Muscle layer of duodenum (tissue), 2 donors: ENCODE results near the gene AMZ2.
"Not testable (repeated sequence)": the region's sequence is repeated elsewhere in the genome, so short reads cannot be mapped to it uniquely, and the experiment has no call there.

Experiments
- H3K27ac ChIP-seq: one replicate; pipeline ENCODE4 v1.7.0; 2013; ENCODE audit warnings: mild to moderate bottlenecking, low read length
- H3K27me3 ChIP-seq: one replicate; pipeline ENCODE4 v1.7.0; 2013; ENCODE audit warnings: low read depth, mild to moderate bottlenecking, control low read depth, low read length
- H3K36me3 ChIP-seq, 2 donors: one replicate each; pipeline ENCODE4 v1.7.0; 2013; ENCODE audit warnings: low read length in 2 of 2, control low read depth in 1 of 2, mild to moderate bottlenecking in 1 of 2; ENCODE audit not compliant: insufficient read depth in 2 of 2, control insufficient read depth in 1 of 2
- H3K4me1 ChIP-seq, 2 donors: one replicate each; pipeline ENCODE4 v1.7.0; 2013; ENCODE audit warnings: low read length in 2 of 2, mild to moderate bottlenecking in 2 of 2, control low read depth in 1 of 2, moderate library complexity in 1 of 2; ENCODE audit not compliant: insufficient read depth in 2 of 2, control insufficient read depth in 1 of 2
- H3K4me3 ChIP-seq, 2 donors: one replicate each; pipeline ENCODE4 v1.7.0; 2013; ENCODE audit warnings: low read length in 2 of 2, low read depth in 1 of 2, mild to moderate bottlenecking in 1 of 2
- H3K9me3 ChIP-seq, 2 donors: one replicate each; pipeline ENCODE4 v1.7.0; 2013; ENCODE audit warnings: low read length in 2 of 2, control low read depth in 1 of 2, mild to moderate bottlenecking in 1 of 2; ENCODE audit not compliant: control insufficient read depth in 1 of 2
- donor health status: healthy.

AMZ2 gene

GRCh38 chr17:68207651-68208253, 40.1 kb upstream of the AMZ2 start:
- Histone ChIP-seq H3K9me3 (no peaks in the 10 kb centered on the region), H3K27me3 (no peaks in the 10 kb centered on the region), H3K27ac (no peak overlapping the region), H3K4me3 (no peak overlapping the region), H3K4me1 (peaks cover 2 to 6% of the 10 kb centered on the region in 2 donors), H3K36me3 (no peaks in the 10 kb centered on the region)

DNA sequence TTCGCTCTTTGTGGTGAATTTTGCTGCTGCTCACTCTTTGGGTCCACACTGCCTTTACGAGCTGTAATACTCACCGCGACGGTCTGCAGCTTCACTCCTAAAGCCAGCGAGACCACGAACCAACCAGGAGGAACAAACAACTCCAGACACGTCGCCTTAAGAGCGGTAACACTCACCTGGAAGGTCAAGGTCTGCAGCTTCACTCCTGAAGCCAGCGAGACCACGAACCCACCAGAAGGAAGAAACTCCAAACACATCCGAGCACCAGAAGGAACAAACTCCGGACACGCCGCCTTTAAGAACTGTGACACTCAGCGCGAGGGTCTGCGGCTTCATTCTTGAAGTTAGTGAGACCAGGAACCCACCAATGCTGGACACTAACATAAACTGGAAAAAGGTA, 39.2 kb upstream of the AMZ2 start:
- not testable (repeated sequence) for H3K27me3 ChIP-seq, H3K36me3 ChIP-seq, H3K4me1 ChIP-seq, H3K4me3 ChIP-seq, H3K27ac ChIP-seq, H3K9me3 ChIP-seq

GRCh38 chr17:68209191-68209900, 38.5 kb upstream of the AMZ2 start:
- H3K4me3 ChIP-seq, H3K36me3 ChIP-seq, H3K4me1 ChIP-seq, H3K9me3 ChIP-seq, H3K27ac ChIP-seq, H3K27me3 ChIP-seq: not testable (repeated sequence)

DNA sequence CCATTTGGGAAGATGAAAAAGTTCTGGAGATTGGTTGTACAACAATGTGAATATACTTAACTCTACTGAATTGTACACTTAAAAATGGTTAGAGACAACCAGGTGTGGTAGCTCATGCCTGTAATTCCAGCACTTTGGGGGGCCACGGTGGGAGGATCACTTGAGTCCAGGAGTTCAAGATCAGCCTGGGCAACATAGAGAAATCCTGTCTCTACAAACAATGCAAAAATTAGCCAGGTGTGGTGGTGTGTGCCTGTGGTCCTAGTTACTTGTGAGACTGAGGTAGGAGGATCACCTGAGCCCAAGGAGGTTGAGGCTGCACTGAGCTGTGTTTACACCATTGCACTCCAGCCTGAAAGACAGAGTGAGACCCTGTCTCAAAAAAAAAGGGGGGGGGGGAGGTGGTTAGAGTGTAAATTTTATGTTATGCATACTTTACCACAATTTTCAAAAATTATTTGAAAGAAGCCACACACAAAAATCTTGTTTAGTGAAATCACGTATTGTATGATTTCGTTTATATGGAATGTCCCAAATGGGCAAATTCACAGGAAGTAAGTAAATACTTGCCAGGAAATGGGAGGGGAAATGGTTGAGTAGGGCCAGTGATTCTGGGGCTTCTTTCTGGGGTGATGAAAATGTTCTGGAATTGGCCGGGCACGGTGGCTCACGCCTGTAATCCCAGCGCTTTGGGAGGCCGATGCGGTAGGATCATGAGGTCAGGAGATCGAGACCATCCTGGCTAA, 37.1 kb upstream of the AMZ2 start:
- Histone ChIP-seq H3K9me3 (no peaks in the 10 kb centered on the region), H3K4me3 (no peak overlapping the region), H3K27ac (no peak overlapping the region), H3K27me3 (no peaks in the 10 kb centered on the region), H3K36me3 (no peaks in the 10 kb centered on the region), H3K4me1 (peaks cover 0 to 2% of the 10 kb centered on the region in 2 donors)

- not testable (repeated sequence) for H3K27ac ChIP-seq, H3K4me3 ChIP-seq, H3K27me3 ChIP-seq, H3K36me3 ChIP-seq, H3K9me3 ChIP-seq, H3K4me1 ChIP-seq
Observed at GRCh38 chr17:68213428-68214411, 34.1 kb upstream of the AMZ2 start.

DNA sequence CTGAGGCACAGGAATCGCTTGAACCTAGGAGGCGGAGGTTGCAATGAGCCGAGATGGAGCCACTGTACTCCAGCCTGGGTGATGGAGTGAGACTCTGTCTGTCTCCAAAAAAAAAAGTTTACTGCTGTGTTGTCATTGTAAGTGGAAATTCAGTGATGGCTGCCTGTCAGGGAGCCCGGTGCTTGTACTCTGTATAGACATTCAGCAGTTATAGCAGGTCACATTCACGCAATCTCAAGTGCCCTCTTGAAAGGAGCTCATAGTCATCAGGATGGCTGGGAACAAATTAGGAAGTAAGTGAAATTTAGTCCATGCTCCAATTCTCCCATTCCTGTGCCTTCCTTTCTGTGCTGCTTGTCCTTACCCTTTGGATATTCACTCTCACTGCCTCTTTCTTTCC, 32.4 kb upstream of the AMZ2 start:
- H3K4me3 ChIP-seq, H3K4me1 ChIP-seq, H3K9me3 ChIP-seq, H3K36me3 ChIP-seq, H3K27me3 ChIP-seq, H3K27ac ChIP-seq: not testable (repeated sequence)

- not testable (repeated sequence) for H3K9me3 ChIP-seq, H3K27ac ChIP-seq, H3K4me3 ChIP-seq, H3K4me1 ChIP-seq, H3K36me3 ChIP-seq, H3K27me3 ChIP-seq
Observed at GRCh38 chr17:68219429-68219828, 28.4 kb upstream of the AMZ2 start.

DNA sequence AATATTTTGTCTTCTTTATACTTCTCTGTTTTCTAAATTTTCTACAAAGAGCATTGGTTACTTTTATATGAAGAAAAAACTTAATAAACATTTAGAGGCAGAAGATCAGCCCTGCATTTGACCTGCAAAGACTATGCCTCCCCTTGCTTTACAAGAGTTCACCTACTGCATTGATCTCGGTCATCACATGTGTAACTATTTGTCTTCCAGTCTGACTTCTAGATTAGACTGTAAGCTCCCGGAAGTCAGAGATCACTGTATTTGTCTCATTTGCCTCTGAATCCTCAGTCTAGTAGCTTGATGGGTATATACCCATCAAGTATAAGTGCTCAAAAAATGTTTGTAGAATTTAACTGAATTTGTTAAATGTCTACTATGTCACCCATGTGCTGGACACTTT, 27.7 kb upstream of the AMZ2 start:
- not testable (repeated sequence) for H3K36me3 ChIP-seq, H3K27me3 ChIP-seq, H3K4me1 ChIP-seq, H3K27ac ChIP-seq, H3K9me3 ChIP-seq, H3K4me3 ChIP-seq

GRCh38 chr17:68220786-68221185, 27.1 kb upstream of the AMZ2 start:
- not testable (repeated sequence) for H3K27me3 ChIP-seq, H3K36me3 ChIP-seq, H3K4me3 ChIP-seq, H3K9me3 ChIP-seq, H3K27ac ChIP-seq, H3K4me1 ChIP-seq

- H3K27me3 ChIP-seq: no peaks in the 10 kb centered on the region
- no peak overlapping the region for H3K27ac ChIP-seq
- no peaks in the 10 kb centered on the region for H3K4me1 ChIP-seq
- no peaks in the 10 kb centered on the region for H3K9me3 ChIP-seq
- no peak overlapping the region for H3K4me3 ChIP-seq
- no peaks in the 10 kb centered on the region for H3K36me3 ChIP-seq
Observed at GRCh38 chr17:68221786-68222185, 26.1 kb upstream of the AMZ2 start.

DNA sequence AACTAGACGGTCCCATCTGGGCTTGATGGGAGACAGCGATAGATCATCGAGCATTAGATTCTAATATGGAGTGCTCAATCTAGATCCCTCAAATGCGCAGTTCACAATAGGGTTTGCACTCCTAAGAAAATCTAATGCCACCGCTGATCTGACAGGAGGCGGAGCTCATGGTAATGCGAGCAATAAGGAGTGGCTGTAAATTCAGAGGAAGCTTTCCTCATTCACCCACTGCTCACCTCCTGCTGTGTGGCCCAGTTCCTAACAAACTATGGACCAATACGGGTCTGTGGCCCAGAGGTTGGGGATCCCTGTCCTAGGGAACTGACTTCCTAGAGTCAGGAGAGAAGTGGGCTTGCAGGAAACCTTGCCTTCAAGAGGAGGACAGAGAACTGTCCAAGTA, 25.2 kb upstream of the AMZ2 start:
- Histone ChIP-seq H3K27ac (no peak overlapping the region), H3K4me3 (no peak overlapping the region), H3K4me1 (no peaks in the 10 kb centered on the region), H3K36me3 (no peaks in the 10 kb centered on the region), H3K9me3 (no peaks in the 10 kb centered on the region), H3K27me3 (no peaks in the 10 kb centered on the region)
